NCI-H345 treated with DMSO at 0.1 percent for 48 hours (cell line): Measurements from ENCODE around the gene KLK4.
"Not testable (repeated sequence)": the region's sequence is repeated elsewhere in the genome, so short reads cannot be mapped to it uniquely, and the experiment has no call there.

ENCODE experiments used
- DNase-seq: peaks from one replicate; lab custom pipeline; 2025; ENCODE audit not compliant: unreplicated experiment; lab: John Stamatoyannopoulos, UW

KLK4 gene

DNA sequence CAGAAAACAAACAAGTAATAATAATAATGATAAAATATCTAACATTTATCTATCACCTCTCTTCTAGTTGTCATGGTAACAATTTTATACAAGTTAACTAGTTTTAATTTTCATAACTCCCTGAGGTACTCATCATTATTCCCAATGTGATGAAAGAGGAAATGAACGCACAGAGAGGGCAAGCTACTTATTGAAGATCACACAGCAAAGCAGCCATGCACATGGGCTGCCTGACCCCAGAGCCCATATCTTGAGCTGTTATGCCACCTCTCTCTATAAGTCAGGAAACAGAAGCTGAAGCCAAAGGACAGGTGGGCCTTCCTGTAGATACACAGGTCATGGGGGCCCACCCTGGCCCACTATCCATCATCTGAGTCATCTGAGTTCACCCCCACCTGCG is 4.9 kb upstream of the KLK4 start:
- DNase-seq, result no peak

DNA sequence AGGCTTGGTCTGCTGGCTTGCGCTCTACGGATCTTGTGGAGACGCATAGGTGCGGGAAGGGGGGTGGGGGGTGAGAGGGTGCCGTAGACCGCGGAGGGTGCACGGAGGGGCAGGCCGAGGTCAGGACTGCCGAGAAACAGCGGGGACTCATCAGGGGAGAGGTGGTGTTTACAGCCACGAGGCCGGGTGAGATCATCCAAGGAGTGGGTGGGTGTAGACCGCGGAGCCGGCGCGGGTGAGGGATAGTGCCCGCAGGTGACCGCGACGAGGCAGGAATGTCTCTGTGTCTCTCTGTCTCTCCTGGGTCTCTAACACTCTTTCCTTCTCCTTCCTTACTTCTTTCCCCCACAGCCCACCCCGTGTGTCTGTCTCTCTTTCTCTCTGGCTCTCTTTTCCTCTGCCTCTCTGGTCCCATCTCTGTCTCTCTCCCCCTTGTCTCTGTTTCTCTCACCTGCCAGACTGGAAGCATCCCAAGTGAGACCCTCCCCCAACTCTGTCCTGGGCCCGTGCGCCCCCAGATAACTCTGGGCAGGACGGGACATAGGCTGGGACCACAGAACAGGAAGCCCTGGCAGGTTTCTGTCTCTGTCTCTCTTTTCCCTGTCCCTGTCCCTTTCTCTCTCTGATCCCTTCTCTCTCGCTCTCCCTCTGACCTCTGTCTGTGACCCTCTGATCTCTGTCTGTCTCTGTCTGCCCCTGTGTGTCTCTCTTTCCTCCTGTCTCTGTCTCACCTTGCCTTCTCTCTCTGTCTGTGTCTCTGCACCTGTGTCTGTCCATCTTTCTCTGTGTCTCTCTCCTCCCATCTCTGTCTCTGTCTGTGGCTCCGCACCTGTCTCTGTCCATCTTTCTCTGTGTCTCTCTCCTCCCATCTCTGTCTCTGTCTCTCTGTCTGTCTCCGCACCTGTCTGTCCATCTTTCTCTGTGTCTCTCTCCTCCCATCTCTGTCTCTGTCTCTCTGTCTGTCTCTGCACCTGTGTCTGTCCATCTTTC is 1.8 kb upstream of the KLK4 start:
- DNase-seq, result no peak

DNA sequence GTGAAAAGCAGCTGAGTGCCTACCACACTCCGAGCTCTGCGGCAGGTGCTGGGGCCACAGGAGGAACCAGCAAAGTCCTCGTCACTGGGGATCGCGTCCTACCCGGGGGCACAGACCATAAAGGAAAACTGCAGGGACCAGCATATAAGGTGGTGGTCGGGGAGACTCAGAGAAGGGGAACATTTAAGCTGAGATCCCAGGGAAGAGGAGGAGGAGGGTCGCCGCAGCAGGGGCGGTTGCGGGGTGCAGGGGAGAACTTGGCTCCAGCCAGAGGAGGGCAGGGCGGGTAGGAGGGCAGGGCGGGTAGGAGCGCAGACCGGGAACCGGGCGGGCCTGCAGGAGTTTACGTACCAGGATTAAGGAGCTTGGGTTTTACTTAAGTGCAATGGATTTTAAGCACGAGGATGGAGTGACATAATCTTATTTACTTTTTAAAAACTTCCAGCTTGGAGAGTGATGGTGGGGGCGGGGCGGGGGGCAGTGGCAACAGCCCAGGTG is 956 bp upstream of the KLK4 start:
- no peak for DNase-seq

DNA sequence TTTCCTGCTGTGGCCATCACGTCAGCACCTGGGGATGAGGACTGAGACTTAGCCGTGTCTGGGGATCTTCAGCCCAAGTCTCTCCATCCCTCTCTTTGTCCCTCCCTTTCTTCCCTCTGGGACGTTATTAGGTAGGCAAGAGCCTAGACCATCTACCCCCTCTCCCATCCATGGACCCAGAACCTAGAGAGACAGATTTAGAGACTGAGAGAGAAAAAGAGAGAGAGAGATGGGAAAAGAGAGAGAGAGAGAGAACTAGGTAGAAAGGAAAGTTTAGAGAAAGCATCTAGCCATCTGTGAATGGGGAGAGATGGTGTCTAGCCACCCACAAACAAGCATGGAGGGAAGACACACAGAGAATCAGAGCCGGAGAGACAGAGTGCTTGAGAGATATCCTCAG is 473 bp downstream of the KLK4 start:
- no peak for DNase-seq

DNA sequence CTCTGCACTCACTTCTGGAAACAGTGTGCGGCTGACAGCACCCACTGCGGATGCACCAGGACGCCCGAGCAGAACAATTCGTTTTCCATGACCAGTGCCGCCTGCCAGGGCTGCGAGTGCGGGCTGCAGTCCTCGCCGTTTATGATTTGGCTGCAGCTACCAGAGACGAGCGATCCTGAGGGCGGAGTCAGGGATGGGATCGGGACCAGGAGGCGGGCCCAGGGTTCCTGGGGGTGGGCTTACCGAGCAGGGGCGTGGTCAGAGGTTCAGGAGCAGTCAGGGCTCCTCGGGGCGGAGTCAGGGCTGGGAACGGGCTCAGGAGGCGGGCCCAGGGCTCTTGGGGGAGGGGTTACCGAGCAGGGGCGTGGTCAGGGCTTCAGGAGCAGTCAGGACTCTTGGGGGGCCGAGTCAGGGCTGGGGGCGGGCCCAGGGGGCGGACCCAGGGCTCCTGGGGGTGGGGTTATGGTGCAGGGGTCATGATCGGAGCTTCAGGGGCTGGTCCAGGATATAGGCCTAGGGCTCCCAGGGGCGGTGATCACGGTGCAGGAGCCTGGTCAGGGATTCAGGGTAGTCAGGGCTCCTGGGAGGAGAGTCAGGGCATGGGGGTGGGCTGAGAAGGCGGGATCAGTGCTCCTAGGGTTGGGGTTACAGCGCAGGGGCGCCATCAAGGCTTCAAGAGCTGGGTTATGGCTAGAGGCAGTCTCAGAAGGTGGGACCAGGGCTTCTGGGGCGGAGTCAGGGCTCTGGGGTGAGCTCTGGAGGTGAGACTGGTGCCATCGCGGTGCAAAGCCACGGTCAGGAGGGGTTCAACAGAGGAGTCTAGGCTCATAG is 1.7 kb downstream of the KLK4 start:
- no peak for DNase-seq

DNA sequence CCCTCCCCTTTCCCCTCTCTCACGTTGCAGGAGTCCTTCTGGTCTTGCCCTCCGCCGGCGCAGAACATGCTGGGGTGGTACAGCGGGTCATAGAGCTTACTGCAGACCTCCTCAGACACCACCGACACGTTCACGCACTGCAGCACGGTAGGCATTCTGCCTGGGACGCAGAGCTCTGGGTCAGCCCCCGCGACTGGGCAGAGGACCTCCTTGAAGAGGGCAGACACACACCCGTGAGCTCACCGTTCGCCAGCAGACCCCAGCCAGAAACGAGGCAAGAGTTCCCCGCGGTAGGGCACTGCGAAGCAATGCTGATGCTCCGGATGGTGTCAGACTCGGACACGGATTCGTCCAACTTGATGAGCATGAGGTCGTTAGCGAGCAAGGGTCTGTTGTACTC is 2.9 kb downstream of the KLK4 start:
- no peak for DNase-seq

DNA sequence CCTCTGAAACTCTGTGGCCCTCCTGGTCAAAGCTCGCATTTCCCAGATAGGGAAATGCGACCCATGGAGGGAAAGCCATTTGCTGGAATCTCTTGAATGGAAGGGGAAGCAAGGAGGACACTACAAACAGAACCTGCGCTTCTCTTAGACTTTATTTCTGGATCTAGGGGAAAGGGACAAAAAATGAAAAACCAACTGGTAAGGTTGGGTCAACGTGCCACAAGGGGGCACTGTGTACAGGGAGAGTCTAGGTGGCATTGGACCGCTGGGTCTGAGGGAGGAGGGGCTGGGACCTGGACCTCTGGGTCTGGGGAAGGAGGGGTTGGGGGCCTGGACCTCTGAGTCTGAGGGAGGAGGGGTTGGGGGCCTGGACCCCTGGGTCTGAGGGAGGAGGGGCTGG is 5.0 kb downstream of the KLK4 start:
- DNase-seq, result no peak

DNA sequence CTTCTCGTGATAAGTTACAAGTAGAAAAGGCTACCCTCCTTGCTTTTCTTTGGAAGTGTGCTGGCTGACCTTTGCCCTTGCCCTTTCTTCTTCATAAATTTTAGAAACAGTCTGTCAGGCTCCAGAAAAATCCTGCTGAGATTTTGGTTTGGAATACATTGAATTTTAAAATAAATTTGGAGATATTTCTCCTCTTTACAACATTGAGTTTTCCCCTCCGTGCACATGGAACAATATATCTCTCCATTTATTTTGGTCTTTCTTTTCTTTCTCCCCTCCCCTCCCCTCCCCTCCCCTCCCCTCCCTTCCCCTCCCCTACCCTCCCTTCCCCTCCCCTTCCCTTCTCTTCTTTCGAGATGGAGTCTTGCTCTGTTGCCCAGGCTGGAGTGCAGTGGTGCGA is 8.6 kb downstream of the KLK4 start:
- no peak for DNase-seq

DNA sequence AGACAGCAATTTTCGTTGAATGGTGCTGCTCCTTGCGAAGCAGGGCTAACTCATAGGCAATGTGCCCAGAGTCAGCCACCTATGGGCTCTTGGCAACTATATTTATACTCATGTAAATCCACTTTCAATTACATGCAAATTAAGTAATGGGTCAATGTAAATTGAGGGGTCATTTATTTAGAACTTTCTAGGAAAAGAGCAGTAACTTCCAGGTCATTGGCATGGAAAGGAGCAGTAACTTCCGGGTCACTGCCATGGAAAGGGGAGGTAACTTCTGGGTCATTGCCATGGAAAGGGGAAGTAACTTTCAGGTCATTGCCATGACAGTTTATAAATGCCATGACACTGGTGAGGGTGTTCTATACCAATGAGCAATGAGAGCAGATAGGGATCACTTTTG is 11.6 kb downstream of the KLK4 start:
- no peak for DNase-seq

DNA sequence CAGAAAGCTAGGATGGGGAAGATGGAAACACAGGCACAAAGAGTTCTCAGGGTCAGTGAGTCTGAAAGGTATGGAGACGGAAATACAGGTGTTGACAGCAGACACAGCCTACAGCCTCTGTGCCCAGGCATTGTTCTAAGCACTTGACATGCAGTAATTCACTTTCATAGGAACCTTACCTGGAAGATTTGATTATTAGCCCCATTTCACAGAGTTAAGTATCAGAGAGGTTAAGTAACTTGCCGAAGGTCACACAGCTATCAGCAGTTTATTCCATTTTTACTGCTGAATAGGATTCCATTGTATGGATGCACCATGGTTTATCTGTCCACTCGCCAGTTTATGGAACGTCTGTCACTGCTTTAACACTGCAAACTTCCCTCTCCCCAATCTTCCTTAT is 13.2 kb downstream of the KLK4 start:
- no peak for DNase-seq

DNA sequence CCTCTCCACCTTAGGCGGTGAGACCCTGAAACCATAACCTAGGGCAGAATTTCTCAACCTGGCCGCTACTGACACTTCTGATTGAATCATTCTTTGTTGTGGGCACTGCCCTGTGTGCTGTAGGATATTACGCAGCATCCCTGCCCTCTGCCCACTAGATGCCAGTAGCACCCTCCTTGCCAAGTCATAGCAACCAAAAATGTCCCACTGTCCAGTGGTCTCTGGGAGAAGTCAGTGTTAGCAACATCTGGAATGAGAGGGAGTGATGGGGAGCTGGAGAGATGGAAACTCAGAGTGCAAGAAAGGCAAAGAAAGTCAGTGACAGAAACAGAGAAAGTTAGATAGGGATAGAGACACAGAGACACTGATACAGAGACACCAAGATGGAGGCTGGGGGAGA is 13.6 kb downstream of the KLK4 start:
- DNase-seq, result no peak

DNA sequence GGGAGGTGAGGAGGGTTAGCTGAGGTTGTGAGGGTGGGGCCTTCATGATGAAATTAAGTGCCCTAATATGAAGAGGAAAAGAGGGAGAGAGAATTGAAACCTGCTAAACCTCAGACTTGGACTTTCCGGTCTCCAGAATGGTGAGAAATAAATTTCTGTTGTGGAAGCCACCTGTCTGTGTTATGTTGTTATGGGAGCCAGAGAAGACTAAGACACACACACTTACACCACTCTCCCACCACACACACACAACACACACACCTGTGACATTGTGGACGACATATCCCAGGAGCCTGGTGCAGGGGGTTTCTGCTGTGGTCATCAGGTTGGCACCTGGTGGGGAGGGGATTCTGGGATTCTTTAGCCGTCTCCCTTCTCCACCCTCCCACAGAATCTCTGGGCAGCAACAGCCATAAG is 14.0 kb downstream of the KLK4 start:
- DNase-seq, result no peak

DNA sequence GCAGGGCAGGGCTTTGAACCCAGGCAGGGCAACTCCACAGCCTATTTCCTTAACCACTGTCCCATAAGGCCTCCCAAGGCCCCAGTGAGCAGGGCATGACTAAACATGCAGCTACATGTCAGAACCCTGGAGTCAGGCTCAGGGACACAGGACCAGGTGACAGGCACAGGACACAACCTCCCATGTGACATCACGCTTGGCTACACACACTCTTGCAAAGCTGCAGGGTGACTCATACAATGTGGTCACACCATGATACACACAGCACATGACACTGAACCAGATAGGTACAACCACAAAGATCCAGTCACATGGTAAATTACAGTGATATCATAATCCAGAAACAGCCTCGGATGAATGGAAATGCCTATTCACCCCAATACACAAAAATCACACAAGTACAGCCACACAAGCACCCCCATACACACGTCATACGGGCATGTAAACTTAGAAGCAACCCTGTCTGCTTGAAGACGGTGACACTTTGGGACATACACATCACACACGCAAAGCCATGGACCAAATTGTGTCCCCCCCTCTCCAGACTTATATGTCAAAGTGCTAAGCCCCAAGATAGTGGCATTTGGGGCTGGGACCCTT is 14.5 kb downstream of the KLK4 start:
- DNase-seq, result peak; percentile 5

DNA sequence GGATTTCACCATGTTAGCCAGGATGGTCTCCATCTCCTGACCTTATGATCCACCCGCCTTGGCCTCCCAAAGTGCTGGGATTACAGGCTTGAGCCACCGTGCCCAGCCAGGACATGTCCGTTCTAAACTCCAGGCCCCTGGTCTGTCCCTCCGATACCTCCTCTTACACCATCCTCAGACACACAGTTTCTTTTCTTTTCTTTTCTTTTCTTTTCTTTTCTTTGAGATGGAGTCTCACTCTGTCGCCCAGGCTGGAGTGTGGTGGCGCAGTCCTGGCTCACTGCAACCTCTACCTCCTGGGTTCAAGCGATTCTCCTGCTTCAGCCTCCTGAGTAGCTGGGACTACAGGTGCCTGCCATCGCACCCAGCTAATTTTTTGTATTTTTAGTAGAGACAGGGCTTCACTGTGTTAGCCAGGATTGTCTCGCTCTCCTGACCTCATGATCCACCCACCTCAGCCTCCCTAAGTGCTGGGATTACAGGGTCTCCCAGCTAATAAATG is 15.1 kb downstream of the KLK4 start:
- DNase-seq, result not testable (repeated sequence)

DNA sequence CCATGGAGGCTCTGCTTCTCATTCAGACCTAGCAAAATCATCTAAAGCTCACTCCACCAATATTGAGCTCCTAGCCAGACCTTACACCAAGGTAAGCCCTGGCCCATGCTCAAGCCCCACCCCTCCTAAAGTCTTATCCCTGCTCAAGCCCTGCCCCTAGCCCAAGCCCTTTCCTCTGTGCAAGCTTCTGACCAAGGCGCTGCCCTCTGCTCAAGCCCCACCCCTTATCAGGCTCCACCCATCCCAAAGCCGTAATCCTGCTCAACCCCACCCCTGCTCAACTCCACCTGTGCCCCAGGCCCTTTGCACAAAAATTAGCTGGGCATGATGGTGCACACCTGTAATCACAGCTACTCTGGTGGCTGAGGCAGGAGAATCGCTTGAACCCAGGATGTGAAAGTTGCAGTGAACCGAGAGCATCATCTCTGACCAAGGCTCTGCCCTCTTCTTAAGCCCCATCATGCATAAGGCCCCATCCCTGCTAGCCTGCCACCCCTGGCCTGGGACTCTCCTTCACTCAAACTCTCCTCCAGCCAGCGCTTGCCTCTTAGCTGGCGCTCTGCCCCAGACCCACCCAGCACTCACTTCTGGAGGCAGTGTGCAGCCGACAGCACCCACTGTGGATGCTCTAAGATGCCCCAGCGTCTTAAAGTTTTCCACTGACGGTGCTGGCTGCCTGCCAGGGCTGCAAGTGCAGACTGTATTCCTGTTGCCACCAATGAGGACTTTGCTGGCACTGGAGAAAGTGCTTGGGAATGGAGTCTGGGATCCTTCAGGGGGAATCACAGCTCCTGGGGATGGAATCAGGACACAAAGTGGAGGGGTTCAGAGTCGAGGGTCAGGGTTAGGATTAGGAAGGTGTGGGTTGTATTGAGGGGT is 16.5 kb downstream of the KLK4 start:
- DNase-seq, result no peak

DNA sequence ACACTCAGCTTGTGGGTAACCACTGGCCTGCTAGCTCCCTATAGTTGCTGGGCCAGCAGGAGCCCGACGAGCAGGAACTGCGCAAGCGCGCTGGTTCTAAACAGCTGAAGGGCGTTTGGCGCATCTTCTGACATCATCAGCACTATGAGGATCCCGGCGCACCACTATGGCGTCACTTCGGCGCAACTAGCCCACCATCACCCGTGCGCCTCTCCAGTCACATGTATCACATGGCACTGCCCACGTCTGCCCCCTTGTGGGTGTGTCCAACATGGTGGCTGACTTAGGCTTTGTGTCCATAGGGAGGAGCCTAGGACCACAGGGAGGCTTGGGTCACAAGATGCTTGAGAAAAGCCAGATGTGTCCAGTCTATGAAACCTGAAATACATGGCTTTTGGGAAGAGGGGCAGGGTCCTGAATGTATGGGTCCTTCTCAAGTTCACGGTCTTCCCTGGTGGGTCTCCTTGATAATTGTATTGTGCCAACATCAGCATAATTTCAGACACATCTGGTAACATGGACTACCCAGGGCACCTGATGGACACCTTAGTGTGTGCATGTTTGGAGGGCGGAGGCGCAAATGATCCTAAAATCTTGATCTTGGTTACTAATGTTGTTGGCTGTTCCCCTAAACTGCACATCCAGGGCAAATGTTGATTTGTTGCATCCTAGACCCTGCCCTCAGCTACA is 18.0 kb downstream of the KLK4 start:
- no peak for DNase-seq

DNA sequence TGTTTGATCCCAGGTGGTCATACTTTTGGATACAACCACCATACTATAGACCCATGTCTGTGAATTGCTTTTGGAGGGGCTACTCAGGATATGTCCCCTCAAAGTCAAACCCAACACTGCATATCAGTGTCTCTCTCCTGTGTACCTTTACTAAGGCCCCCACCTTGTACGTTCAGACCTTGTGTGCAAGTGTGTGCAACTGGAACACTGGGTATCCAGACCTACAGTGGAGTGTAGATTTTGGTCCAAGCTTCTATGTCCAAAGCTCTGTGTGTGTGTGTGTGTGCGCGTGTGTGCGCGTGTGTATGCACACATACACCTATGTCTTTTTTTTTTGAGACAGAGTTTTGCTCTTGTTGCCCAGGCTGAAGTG is 20.0 kb downstream of the KLK4 start:
- no peak for DNase-seq

DNA sequence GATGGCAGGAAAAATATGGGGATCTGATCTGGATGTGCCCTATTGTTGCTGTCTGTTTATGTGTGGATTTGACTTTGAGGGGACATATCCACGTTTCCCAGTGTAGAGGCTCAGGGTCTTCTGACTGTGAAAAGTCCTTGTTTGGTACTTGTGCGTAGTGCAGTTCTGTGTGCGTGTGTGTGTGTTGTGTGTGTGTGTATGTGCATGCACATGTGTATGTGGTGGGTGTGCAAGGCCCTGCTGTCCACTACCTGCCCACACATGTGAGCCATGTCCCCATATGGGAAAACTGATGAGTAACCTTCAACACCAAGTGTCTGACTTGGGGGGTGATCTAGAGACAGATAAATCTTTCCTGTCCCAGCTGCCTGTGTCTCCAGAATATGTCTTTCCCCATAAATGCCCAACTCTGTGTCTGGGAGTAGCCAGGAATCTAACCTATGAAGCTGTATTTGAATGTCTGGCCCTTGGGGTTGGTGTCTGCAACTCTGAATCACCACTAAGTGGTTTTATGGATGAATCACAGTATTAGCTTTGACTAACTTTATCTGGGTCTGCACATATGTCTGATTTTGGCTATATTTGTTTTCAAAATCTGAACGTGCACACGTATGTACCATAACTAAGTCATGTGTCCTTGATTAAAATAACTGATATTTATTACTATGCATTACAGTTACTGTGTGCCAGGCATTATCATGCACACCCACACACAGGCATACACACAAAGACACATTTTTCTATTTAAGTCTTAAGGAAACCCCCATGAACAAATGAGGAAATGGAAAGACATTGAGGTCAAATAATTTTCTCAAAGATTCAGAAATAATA is 20.6 kb downstream of the KLK4 start:
- no peak for DNase-seq

DNA sequence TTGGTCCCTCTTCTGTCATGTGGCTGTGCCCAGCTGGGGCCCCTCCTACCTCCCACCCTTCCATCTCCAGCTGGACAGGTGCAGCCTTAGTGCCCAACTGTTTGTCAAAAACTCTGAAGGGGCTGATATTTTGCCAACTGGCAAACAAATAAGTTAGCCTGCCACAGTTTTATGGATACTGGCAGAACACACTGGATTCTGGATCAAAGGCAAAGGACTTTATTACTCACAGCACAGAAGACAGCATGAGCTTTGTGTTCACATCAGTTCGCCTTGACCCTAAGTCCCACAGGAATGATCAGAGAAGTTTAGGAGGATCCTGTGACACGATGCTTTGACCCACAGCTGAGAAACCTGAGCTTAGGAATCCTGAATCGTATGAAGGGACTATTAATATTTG is 21.6 kb downstream of the KLK4 start:
- DNase-seq, result no peak
